Measurements from ENCODE around the gene ITPR1.

DNA sequence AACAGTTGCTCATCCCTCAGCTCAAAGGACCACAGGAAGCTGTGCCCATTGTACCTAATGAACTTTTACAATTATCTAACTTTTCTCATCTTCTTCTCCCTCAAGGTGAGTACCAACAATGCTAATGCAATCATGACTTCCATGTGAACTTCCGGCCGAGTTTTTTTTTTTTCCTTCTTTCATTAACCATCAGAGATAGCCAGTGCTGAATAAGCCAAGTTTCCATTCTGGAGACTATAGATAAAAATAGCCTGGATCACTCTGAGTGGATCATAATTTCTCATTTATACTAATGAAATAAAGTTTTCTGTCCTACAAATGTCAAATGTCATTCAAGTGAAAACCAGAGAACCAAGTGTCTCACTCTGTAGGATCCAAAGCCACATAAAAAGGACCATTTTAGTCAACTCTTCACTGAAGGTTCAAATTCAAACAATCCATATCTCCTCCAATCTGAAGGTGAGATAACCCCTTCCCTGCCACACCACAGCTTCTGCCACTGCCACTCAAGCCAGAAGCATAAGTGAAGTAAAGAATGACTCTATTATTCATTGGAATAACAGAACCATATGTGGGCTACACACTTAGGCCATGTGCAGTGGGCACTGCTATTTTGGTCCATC lies 31.6 kb upstream of the ITPR1 start:
- no peak for TF ChIP-seq POLR2A (IDR thresholded peaks at IDR 0.05)
- no peak for TF ChIP-seq CTCF (IDR thresholded peaks at IDR 0.05)
